GM19463 (cell line): Measurements from ENCODE around the gene PLXNA4.

Source experiments
- ATAC-seq: cut with Tn5 transposase; IDR thresholded peaks from one replicate; pipeline ENCODE4 v1.9.1; 2021; ENCODE audit warnings: mild to moderate bottlenecking, moderate library complexity; ENCODE audit not compliant: unreplicated experiment

Gene PLXNA4

DNA sequence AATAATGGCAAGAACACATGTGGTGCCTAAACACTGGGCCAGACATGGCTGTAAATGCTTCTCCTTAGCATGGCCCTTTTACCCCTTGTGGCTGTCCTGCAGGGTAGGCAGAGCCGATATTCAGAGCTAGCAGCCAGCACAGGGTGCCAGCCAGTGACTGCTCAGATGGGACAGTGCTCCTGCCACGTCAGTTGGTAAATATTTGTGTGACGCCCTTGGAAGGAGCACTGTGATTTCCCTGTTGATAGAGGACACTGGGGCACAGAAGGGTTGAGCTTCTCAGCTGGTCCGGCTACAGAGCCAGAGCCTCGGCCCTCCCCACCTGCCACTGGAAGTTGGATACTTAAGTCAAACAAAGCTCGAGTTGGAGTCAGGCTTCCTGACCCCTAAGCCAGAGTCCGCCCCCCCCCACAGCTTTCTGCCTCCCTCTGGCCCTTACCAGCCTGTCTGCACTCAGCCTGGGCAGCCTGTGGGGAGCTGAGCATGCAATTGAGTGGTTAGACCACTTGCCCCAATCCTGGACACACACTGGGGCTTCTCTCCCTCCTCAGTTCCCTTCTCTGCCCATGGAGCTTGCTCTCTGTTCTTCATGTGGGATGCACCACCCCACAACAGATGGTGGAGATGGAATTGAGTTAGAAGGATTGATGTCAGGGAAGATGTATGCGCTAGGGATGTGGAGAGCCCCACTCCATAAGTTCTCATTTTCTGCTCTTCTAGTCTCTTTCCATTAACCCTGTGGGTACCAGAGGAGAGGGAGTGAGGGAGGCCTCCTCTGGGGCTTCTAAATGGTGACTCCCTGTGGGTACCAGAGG lies 350.8 kb downstream of the PLXNA4 start:
- no peak for ATAC-seq

GRCh38 chr7:132221356-132221755 lies 354.9 kb downstream of the PLXNA4 start:
- no peak for ATAC-seq

DNA sequence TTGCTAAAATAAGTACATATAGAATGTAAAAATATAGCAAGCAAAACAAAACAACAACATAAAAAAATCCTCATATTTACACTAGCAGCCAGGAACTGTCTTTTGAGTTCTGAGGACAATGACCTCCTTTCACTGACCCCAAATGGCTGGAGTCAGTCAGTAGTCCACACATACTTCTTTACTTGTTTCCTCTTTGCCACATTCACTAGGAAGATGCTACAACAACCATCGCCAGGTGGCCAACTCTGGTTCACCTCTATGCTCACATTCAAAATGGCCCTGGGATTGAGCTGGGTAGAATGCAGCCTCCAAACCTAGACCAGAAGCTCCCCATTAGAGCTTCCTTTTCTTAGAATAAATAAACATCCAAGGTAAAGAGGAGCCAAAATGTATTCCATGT lies 356.2 kb downstream of the PLXNA4 start:
- ATAC-seq = no peak

DNA sequence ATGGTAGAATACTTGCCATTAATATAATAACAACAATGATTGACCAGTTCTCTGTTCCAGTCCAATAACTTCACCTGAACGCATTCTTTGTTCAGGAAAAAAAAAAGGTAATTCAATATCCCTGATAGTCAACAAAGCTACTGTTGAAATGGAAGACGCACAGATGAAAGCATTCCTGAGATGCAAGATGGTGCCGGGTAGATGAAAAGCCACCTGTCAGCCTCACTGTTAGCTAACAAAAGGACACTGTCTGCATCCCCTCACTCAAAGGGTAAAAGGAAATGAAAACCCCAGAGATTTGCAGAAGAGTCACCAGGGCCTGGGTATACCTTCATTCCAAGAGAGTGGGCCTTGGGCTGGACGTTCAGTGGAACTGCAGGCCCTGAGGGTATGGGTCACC lies 357.4 kb downstream of the PLXNA4 start:
- no peak for ATAC-seq

- no peak for ATAC-seq
These were observed 359.3 kb downstream of the PLXNA4 start for GRCh38 chr7:132216847-132217525.

DNA sequence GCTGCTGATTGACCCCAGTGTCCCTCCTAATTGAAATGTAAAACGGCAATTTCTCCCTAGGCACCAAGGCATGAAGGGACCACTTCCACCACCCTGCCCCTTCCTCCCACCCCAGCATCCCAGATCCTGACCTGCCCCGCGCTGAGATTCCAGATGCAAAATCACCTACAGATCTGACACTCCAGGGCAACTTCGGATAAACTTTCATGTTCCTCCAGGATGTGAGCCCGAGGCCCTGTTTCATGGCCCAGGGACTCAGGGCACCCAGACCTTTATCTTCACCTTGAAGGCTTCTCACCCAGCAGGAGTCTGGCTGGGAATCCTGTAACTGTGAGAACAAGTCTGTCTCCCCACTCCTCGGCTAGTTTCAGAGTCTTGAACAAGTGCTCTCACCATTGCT lies 361.8 kb downstream of the PLXNA4 start:
- no peak for ATAC-seq

- no peak for ATAC-seq
These were observed 362.7 kb downstream of the PLXNA4 start for GRCh38 chr7:132213583-132213982.

DNA sequence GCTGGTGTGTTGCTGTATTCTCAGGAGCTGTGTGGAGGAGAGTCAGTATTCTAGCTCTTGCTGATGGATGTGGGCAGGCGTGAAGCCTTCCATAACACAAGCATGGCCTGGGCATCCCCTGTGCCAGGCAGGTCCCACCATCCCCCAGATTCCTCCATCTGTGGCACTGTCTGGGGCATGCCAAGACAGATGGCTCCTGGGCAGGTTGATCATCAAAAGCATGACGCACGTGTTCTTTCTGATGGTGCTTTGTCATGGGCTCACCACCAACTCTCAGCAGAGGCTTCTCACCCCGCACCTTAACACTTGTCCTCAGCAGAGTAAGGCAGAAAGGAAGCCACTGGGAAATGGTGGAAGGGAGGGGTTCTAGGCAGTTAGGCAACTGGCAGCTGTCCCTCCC lies 364.3 kb downstream of the PLXNA4 start:
- no peak for ATAC-seq

DNA sequence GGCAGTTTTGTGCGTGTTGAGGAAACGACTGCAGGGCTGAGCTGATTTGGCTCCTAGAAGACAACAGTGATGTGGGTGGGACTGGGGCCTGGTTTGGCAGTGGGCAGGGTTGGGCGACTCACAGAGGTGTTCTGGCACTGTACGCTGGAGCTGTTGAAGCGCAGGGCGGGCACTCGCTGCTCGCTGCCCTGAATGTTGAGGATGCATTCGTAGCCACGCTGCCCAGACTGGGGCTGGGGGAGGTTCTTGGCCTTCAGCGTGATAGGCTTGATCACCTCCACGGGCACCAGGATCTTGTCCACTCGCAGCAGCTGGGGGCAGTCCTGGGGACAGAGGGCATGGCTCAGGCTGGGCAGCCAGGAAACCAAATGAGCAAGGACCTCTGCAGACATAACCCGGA lies 365.4 kb downstream of the PLXNA4 start:
- ATAC-seq = no peak

DNA sequence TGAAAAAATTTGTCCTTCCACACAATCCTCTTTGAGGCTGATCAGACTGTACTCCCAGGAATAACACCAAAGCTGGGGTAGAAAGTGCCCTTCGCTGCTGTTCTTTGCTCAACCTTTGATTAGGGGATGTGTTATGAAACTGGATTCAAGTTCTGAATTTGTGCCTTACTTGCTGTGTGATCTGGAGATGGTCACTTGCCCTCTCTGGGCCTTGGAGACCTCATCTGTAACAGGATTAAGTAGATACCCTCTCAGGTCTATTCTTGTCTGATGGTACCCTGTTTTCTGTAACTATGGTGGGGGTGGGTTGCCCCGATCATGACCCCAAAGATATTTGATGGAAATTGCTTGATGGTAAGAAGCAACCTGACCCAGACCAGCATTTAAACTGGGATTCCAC lies 368.5 kb downstream of the PLXNA4 start:
- no peak for ATAC-seq

GRCh38 chr7:132207211-132207610 lies 369.1 kb downstream of the PLXNA4 start:
- no peak for ATAC-seq

GRCh38 chr7:132206594-132206993 lies 369.7 kb downstream of the PLXNA4 start:
- no peak for ATAC-seq

DNA sequence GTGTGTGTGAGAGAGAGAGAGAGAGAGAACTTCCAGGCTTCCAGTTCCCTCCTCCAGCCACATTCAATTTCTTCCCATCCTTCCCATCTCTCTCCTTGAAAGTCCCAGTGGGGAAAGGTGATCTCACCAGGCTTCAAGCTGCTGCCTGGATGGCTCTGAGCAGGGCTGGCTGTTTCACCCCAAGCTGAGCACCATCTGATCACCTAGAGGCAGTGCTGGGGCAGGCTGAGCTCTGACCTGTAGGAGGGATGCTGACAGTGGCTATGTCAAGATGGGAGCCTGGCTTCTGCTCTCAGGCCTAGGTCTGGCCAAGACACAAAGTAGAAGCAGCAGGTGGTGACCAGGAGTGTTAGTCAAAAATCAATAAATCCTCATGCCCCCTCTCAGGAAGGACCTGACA lies 370.8 kb downstream of the PLXNA4 start:
- no peak for ATAC-seq

DNA sequence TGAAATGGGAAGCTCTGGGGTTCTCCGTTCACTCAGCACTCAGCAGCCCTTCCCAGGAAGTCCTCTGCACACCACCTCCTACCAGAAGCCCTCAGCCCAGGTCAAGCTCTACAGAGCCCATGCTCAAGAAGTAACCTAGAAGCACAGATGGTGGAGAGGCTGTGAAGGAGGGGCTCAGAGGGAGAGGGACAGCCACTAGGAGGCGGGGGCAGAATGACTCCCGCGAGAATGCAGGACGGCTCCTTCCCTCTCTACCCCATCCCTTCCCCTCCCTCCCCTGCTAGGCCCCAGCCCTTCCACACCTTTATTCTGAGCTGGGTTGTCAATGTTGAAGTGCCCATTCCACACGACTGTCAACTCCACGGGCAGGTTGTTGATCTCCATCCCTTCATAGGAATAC lies 373.2 kb downstream of the PLXNA4 start:
- no peak for ATAC-seq

DNA sequence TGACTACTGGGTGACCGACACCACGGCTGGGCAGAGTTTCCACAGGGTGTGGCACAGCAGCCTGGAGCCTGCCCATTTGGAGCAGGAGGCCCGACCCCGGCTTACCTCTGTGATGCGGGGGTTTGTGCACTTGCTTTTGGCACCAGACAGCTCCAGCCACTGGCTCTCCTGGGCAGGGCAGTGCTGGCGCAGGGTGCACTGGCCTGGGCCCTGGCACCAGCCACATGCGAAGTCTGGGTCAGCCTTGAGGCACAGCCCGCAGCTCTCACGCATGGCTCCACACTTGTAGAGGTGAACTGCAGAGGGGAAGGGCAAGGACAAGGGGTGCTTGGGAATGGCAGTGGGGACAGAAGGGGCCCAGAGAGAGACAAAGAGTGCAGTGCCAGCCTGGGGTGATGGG lies 373.7 kb downstream of the PLXNA4 start:
- ATAC-seq = no peak

DNA sequence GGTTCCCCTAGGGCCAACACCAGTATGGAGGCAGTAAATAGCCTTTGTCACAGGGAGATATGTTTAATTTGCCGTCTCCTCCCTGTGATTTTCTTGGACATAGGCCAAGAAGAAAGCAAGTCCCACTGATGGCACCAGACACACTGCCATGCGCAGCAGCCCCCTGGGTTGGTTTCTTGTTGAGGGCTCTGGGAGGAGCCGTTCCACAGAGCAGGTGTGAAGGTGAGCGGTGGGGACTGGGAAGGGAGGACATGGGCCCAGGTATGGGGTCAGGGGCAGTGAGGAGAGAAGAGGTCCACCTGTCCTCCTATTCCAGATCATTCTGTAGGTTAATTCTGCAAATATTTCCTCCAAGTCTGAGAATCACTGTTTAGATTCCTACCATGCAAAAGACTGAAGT lies 376.1 kb downstream of the PLXNA4 start:
- ATAC-seq = no peak

- no peak for ATAC-seq
These were observed 376.6 kb downstream of the PLXNA4 start for GRCh38 chr7:132199626-132200025.

DNA sequence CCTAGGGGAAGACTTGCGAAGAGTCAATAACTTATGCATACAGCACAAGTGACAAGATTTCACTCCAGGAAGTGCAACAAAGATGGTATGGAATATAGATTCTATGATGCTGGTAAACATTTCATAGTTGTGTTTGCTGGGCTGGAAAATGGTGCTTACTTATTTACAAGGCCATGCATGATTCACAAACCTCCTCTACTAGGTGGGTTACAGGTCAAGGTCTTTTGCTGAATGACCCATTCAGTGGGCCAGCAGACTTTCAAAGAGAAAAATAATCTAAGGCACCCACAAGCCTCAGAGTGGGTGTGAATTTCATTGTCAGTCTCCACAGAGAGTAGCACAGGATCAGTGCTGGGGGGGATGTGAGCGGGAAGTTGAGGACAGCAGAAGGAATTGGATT lies 378.5 kb downstream of the PLXNA4 start:
- ATAC-seq = no peak

DNA sequence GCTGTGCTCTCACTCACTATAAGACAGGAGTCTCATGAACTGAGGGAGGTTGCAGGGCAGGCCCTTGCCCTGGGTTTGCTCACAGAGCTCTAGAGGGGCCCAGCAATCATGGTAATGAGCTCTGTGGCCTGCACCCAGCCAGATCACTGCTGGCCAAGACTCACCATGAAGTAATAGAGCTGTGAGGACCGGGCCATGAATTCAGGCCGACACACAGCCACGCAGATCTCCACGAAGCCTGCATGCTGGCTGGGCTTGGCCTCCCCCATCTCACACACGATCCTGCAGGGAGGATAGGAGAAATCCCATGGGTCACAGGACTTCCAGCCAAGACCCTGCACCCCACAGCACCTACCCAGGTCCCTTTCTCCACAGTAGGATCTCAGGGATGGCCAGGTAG lies 382.4 kb downstream of the PLXNA4 start:
- ATAC-seq = no peak

- ATAC-seq = no peak
These were observed 383.5 kb downstream of the PLXNA4 start for GRCh38 chr7:132192809-132193208.

- ATAC-seq = no peak
These were observed 384.9 kb downstream of the PLXNA4 start for GRCh38 chr7:132191418-132191817.

GRCh38 chr7:132190683-132191082 lies 385.6 kb downstream of the PLXNA4 start:
- no peak for ATAC-seq

- ATAC-seq = no peak
These were observed 386.4 kb downstream of the PLXNA4 start for GRCh38 chr7:132189881-132190280.
